NCI-H524 treated with DMSO at 0.1 percent for 48 hours (cell line): ENCODE measurements around the gene ERBB2.

Source experiments
- DNase-seq: peaks from one replicate; lab custom pipeline; 2025; lab: John Stamatoyannopoulos, UW

The ERBB2 gene

DNA sequence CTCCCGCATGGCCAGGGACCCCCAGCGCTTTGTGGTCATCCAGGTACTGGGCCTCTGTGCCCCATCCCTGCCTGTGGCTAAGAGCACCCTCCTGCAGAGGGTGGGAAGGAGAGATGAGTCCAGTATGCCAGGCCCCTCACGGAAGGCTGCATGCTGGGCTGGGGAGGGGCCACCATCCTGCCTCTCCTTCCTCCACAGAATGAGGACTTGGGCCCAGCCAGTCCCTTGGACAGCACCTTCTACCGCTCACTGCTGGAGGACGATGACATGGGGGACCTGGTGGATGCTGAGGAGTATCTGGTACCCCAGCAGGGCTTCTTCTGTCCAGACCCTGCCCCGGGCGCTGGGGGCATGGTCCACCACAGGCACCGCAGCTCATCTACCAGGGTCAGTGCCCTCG is 26.8 kb downstream of the ERBB2 start:
- no peak for DNase-seq

DNA sequence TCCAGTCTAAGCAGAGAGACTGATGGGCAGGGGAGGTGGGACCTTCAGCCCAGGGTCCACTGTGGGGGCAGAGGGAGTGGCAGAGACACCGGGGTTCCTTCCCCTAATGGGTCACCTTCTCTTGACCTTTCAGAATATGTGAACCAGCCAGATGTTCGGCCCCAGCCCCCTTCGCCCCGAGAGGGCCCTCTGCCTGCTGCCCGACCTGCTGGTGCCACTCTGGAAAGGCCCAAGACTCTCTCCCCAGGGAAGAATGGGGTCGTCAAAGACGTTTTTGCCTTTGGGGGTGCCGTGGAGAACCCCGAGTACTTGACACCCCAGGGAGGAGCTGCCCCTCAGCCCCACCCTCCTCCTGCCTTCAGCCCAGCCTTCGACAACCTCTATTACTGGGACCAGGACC is 27.7 kb downstream of the ERBB2 start:
- DNase-seq = no peak

GRCh38 chr17:39729280-39729851 is 29.5 kb downstream of the ERBB2 start:
- DNase-seq = no peak

DNA sequence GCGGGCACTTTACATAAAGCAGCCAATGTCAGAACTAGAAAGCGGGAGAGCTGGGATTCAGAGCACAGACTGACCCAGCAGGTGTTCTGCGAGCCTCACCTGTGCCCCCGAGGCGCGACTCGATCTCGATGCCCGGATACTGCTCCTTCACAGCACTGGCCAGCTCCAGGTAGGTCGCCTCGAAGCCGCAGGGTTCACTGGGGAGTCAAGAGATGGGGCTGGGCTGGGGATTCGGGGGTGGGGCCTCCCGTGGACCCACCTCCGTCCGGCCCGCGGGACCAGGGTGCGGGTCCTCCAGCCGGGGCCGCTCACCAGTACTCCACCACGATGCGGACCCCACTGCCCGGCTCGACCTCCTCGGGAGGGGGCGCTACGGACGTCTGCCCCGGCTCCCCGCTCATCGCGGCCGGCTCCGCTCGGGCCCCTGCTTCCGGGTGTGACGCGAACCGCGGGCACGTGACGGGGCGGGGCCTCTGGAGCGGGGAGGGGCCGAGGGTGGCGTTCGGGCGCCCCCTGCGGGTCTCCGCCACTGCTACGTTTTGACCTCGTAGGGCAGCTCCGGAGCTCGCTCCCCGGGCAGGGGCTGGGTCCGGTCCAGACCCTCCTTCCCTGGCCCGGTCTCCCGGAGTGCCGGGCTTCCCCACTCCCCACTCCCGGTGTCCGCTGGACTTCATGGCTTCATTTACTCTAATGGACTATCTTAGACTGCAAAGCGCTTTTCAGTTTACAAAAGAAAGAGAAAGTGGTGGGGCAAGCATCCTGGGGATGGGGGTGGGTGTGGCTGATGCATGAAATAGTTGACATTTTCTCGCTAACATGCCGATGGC is 30.4 kb downstream of the ERBB2 start, which contains the start of gene MIEN1:
Gene MIEN1 (minus strand): TSS at position 438 of the 827 bp plus-strand sequence. CDS start 37 bp downstream, at position 401.
- peak; percentile 28 for DNase-seq

GRCh38 chr17:39732586-39732985 is 32.7 kb downstream of the ERBB2 start:
- no peak for DNase-seq

- no peak for DNase-seq
Observed at GRCh38 chr17:39735882-39736281, 36.0 kb downstream of the ERBB2 start.

DNA sequence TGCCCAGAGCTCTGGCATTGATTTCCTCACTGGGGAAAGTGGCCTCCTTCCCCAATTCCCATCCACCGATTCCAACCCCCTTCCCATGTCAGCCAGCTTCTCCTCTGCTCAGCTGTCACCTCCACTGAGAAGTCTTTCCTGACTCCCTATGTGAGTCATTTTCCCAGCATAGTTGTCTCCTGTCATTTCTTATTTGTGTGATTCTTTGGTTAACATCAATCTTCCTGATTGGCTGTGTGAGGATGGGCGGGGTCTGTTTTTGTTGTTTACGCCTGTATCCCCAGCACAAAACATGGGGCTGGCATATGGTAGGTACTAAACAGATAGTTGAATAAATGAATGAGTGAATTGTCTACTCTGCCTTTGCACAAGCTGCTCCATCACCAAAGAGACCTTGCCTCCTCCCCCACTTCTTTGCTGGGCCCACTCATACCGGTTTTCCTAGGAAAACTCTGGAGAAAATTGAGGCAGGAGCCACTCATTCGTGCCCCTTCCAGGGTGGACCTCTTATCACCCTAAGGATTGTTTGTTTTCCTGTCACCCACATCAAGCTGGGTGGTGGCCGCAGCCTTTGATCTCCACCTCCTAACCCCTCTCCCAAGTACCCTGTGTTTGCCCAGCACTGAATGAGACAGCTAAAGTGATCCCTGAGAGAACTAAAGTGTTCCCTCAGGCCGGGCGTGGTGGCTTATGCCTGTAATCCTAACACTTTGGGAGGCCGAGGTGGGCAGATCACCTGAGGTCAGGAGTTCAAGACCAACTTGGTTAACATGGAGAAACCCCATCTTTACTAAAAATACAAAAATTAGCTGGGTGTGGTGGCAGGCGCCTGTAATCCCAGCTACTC is 36.7 kb downstream of the ERBB2 start:
- no peak for DNase-seq

DNA sequence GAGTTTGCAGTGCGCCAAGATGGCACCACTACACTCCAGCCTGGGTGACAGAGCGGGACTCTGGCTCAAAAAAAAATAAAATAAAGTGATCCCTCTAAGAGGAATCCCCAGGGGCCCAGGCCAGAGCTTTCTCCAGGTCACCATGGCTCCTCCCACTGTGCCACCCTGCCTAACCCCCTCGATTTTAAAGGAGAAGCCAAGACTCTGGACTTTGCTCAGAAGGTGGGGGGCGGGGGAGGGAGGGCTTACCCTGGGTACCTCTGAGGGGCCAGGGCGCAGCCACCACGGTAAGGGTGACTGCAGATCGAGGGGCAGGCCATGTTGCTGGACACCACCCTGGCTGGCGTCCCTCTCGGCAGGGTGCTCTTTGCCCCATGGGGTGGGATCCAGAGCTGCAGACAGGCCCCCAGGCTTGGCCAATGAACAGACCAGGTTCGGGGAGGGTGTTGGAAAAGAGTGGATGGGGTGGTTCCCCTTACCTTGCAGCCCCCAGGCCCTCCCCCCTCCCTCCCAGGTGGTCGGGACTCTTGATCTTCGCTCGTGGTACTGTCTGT is 37.4 kb downstream of the ERBB2 start:
- no peak for DNase-seq

- DNase-seq = no peak
Observed at GRCh38 chr17:39737760-39738567, 38.1 kb downstream of the ERBB2 start, which contains the start of gene GRB7. TSS of gene GRB7 (plus strand) at chr17:39737938. CDS start at chr17:39742302, 4,364 bp downstream.

GRCh38 chr17:39738568-39738901 is 38.7 kb downstream of the ERBB2 start:
- DNase-seq = no peak

- no peak for DNase-seq
Observed at GRCh38 chr17:39738983-39739884, 39.4 kb downstream of the ERBB2 start.

DNA sequence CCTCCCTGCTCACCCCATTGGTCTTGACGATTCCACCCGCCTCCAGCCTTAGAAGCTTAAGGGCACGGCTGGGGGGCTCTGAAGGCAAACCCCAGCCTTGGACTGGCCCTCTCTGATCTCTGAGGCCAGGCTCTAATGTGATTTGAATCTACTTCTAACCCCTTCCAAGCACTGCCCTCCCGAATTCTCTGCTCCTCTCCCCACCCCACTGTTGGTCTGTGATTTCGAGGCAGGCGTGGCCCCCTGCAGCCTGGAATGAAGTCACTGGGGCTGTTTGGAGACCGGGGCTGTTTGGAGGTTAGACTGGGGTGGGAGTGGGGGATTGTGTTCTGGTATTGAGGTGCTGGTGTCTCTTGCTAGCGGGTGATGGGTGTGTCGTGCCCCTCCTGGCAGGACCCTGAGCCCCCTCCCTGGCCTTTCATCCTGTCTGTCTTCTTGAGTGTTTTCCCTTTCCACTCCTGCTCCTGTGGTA is 40.1 kb downstream of the ERBB2 start:
- DNase-seq = no peak

DNA sequence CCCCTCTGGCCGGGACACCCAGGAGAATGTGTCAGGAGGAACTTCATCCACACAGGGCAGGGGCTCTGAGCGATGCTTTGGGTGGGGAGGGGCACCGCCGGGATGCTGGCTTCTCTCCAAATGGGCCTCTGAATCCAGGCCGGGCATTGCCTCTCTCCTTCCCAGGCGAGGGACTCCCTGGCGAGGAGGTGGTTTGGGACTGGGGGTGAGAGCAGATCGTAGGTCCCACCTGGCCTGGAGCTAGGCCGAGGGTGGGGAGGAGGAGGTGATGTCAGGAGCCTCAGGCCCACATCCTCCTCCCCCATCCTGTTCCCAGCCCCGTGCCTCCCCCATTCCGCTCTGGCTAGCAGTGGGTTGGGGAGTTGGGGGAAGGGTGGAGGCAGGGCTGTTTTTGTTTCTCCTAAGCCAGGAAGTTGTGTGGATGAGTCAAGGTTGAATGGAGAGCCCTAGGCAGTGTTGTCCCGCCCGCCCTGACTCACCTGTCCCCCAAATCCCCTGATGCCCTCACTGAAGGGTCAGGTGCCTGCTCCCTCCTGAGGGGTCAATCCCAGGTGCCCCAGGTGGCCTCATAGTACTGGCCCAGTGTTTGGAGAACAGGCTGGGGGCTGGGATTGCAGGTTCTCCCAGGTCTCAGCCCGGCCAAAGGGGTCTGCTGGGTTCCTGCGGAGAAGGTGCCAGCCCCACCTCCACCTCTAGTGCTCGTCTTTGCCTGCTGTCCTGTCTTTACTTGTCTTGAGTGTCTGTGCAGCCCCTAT is 40.7 kb downstream of the ERBB2 start:
- no peak for DNase-seq

DNA sequence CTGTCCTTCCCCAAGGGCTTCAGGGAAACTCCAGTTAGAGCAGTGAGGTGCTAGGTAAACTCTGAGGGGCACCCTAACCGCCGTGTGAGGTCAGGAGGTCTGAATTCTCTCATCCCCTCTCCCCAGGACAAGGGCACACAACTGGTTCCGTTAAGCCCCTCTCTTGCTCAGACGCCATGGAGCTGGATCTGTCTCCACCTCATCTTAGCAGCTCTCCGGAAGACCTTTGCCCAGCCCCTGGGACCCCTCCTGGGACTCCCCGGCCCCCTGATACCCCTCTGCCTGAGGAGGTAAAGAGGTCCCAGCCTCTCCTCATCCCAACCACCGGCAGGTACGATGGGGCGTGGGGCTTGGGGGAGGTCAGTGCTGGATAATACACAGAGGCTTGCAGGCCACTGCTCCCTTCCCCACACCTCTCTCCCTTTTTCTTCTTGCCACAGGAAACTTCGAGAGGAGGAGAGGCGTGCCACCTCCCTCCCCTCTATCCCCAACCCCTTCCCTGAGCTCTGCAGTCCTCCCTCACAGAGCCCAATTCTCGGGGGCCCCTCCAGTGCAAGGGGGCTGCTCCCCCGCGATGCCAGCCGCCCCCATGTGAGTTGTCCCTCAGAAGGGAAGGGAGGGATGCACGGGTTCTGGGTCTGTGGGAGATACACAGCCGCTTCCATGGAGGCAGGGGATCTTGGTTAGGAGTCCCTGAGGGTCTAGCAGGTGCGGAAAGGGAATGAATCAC is 42.4 kb downstream of the ERBB2 start:
- DNase-seq = no peak

- no peak for DNase-seq
Observed at GRCh38 chr17:39742856-39743436, 43.1 kb downstream of the ERBB2 start.

- DNase-seq = no peak
Observed at GRCh38 chr17:39744075-39744835, 44.4 kb downstream of the ERBB2 start.

GRCh38 chr17:39744836-39745215 is 45.0 kb downstream of the ERBB2 start:
- DNase-seq = no peak
